ENCODE measurements around the gene MCHR1. TPM values are rescaled to one million over a fixed set of nuclear protein-coding genes. Genes with fewer than 3 reads are reported as not detected.

Gene MCHR1
- total and polyA plus RNA-seq, 2 of the 4 experiments (the other 2 are of a cell fraction), result 1.4 to 3.2 TPM

- Histone ChIP-seq H4K5ac (ENCODE audit: low read depth, low read length) (peak overlapping the region; percentile 13), H2BK15ac (ENCODE audit: low read depth, low read length) (peak overlapping the region; percentile 4; the same call in 1 of the 3 replicates), H3K4me1 (ENCODE audit: control insufficient read depth, insufficient read depth, low read length) (peaks cover 9% of the 10 kb centered on the region), H3K9ac (ENCODE audit: low read depth, low read length) (peak overlapping the region; percentile 72), H3K36me3 (ENCODE audit: control insufficient read depth, insufficient read depth, low read length) (no peaks in the 10 kb centered on the region), H4K8ac (ENCODE audit: low read depth in 2 of 2, low read length in 2 of 2) (peak overlapping the region in 1 of 2 experiments; percentile 37; a peak in 1 of 4 replicates), H3K4me2 (ENCODE audit: low read depth, low read length) (peak overlapping the region; percentile 85), H2BK120ac (ENCODE audit: low read depth, low read length) (peak overlapping the region; percentile 49), H2AK5ac (ENCODE audit: low read depth, low read length) (peak overlapping the region; percentile 70), H3K23ac (ENCODE audit: low read depth, low read length) (peak overlapping the region; percentile 90), H3K9me1 (ENCODE audit: insufficient read depth, low read length) (peaks cover 15% of the 10 kb centered on the region), H3K79me1 (ENCODE audit: low read depth in 1 of 2, low read length in 2 of 2) (peaks cover 7 to 53% of the 10 kb centered on the region in 2 experiments), H3K18ac (ENCODE audit: low read depth, low read length) (peak overlapping the region; percentile 26), H4K91ac (ENCODE audit: insufficient read depth, low read depth, low read length) (peak overlapping the region; percentile 60), H3K14ac (replicated peaks; ENCODE audit: low read depth, low read length) (peak overlapping the region; percentile 92), H2BK20ac (ENCODE audit: low read depth, low read length) (peak overlapping the region; percentile 33; the same call in 1 of the 2 replicates), H2AK9ac (replicated peaks; ENCODE audit: low read depth, low read length, poor library complexity) (peak overlapping the region; percentile 92), H3K4me3 (ENCODE audit: insufficient read depth, low read depth, low read length) (peak overlapping the region; percentile 69), H3K56ac (ENCODE audit: extremely low read depth, insufficient read depth, low read length) (peak overlapping the region; percentile 63), H3K9me3 (ENCODE audit: control insufficient read depth, insufficient read depth, low read length) (no peaks in the 10 kb centered on the region), H4K20me1 (ENCODE audit: insufficient read depth, low read length) (peaks cover 47% of the 10 kb centered on the region), H3K27ac (ENCODE audit: insufficient read depth, low read length) (peak overlapping the region; percentile 82), H3K27me3 (ENCODE audit: control insufficient read depth, insufficient read depth, low read length) (no peaks in the 10 kb centered on the region), H3K4ac (ENCODE audit: low read depth, low read length) (peak overlapping the region; percentile 78), H2BK5ac (ENCODE audit: low read depth, low read length, poor library complexity, severe bottlenecking) (peak overlapping the region; percentile 81), H2AFZ (replicated peaks; ENCODE audit: low read length, poor library complexity) (peak overlapping the region; percentile 88)
- ATAC-seq (ENCODE audit: low read depth) (peak; percentile 2), DNase-seq (no peak)
- in situ Hi-C loops (cut with MboI; ENCODE audit: low sequenced_read_pairs) (no loop called here), intact Hi-C loops (cut with micrococcal nuclease) (loop anchor here (1.0 to 5.0 kb wide), 5 partner anchors 39 to 199 kb away; no protein-coding TSS in a partner anchor), dilution Hi-C loops (cut with HindIII; ENCODE audit: low sequenced_read_pairs, unreplicated experiment) (no loop called here)
- CTCF ChIA-PET, result interaction anchor here (0.5 to 2.3 kb wide), 2 partner anchors 111 to 179 kb away, joined by 3 to 17 read pairs; no protein-coding TSS in a partner anchor
- no TSS peak for BruUV-seq (replicated peaks)
- POLR2A ChIA-PET (ENCODE audit: unreplicated experiment), result no interaction called here
- WGBS, 2 experiments (ENCODE audit: extremely low coverage in 2 of 2, insufficient read length in 1 of 2), result 1% methylated on average over 18 of the region's 31 CpGs; no CpG with 5 or more reads in 1 of the 2 experiments
- no peak for TF ChIP-seq RAD21 (IDR thresholded peaks at IDR 0.05; ENCODE audit: low read length)
- no peak for TF ChIP-seq SMC3 (IDR thresholded peaks at IDR 0.05; ENCODE audit: low read depth, low read length)
- TF ChIP-seq MAFK (IDR thresholded peaks at IDR 0.05; ENCODE audit: low read depth, low read length), result no peak
- TF ChIP-seq ELK1 (IDR thresholded peaks at IDR 0.05; ENCODE audit: borderline replicate concordance, low read depth, low read length), result no peak
- TF ChIP-seq CHD1 (IDR thresholded peaks at IDR 0.05; ENCODE audit: low read depth, low read length), result no peak
- no peak for TF ChIP-seq POLR2A (IDR thresholded peaks at IDR 0.05; ENCODE audit: low read depth, low read length)
- no peak for TF ChIP-seq MAZ (IDR thresholded peaks at IDR 0.05; ENCODE audit: borderline replicate concordance, low read depth, low read length)
- no peak for TF ChIP-seq CEBPB (IDR thresholded peaks at IDR 0.05; ENCODE audit: low read depth, low read length)
- no peak for TF ChIP-seq NFE2L2 (IDR thresholded peaks at IDR 0.05; ENCODE audit: low read depth, low read length)
- no peak for TF ChIP-seq CTCF (conservative IDR thresholded peaks at IDR 0.05; ENCODE audit: low read depth, low read length)
- no peak for TF ChIP-seq RFX5 (IDR thresholded peaks at IDR 0.05; ENCODE audit: low read depth, low read length)
- TF ChIP-seq RCOR1 (IDR thresholded peaks at IDR 0.05; ENCODE audit: insufficient replicate concordance, low read length), result no peak
- no peak for TF ChIP-seq FOS (IDR thresholded peaks at IDR 0.05; ENCODE audit: low read depth, low read length)
- no peak for TF ChIP-seq BHLHE40 (IDR thresholded peaks at IDR 0.05; ENCODE audit: low read depth, low read length)
- TF ChIP-seq USF2 (IDR thresholded peaks at IDR 0.05; ENCODE audit: low read depth, low read length), result no peak
- no peak for TF ChIP-seq MXI1 (IDR thresholded peaks at IDR 0.05; ENCODE audit: borderline replicate concordance, low read depth, low read length)
These were observed 43.3 kb upstream of the MCHR1 start for GRCh38 chr22:40635940-40636379.
